ENCODE data around the gene NAA10. TPM values are rescaled to one million over a fixed set of nuclear protein-coding genes. Genes with fewer than 3 reads are reported as not detected.

NAA10 gene
- total and polyA plus RNA-seq, 5 donors from 2014 or later: 70.0 to 99.8 (median 77.0) TPM

GRCh38 chrX:153944800-153945150 is 9.9 kb upstream of the NAA10 start:
- Histone ChIP-seq H3K27ac (ENCODE audit: insufficient read depth, low read length, poor library complexity, severe bottlenecking) (peak overlapping the region; percentile 47), H3K4me3 (ENCODE audit: low read depth, low read length) (no peak overlapping the region), H3K4me1 (ENCODE audit: control insufficient read depth, insufficient read depth, low read length, poor library complexity, severe bottlenecking) (peaks cover 24% of the 10 kb centered on the region), H3K36me3 (ENCODE audit: control insufficient read depth, insufficient read depth, low read length) (peaks cover 10% of the 10 kb centered on the region), H3K9me3 (ENCODE audit: control insufficient read depth in 2 of 2, low read length in 2 of 2) (no peaks in the 10 kb centered on the region), H3K27me3 (ENCODE audit: control insufficient read depth, insufficient read depth, low read length) (no peaks in the 10 kb centered on the region)
- Mint-ChIP-seq H3K9me3 (no peaks in the 10 kb centered on the region), H3K4me1 (peaks cover 2 to 38% (median 6%) of the 10 kb centered on the region in 4 donors), H3K4me3 (peak overlapping the region; percentile 43 to 68 (median 62)), H3K36me3 (peaks cover 7% of the 10 kb centered on the region), H3K27me3 (no peaks in the 10 kb centered on the region), H3K27ac (peak overlapping the region in 1 of 3 donors; percentile 67)
- DNase-seq (no peak), ATAC-seq (ENCODE audit: low read depth in 2 of 2) (no peak)

- peaks cover 24% of the 10 kb centered on the region for H3K4me1 ChIP-seq (ENCODE audit: control insufficient read depth, insufficient read depth, low read length, poor library complexity, severe bottlenecking)
- peaks cover 7% of the 10 kb centered on the region for H3K36me3 Mint-ChIP-seq
- no peaks in the 10 kb centered on the region for H3K27me3 ChIP-seq (ENCODE audit: control insufficient read depth, insufficient read depth, low read length)
- peaks cover 2 to 38% (median 6%) of the 10 kb centered on the region in 4 donors for H3K4me1 Mint-ChIP-seq
- peaks cover 5% of the 10 kb centered on the region for H3K36me3 ChIP-seq (ENCODE audit: control insufficient read depth, insufficient read depth, low read length)
- no peaks in the 10 kb centered on the region for H3K9me3 ChIP-seq (ENCODE audit: control insufficient read depth in 2 of 2, low read length in 2 of 2)
- H3K27me3 Mint-ChIP-seq: no peaks in the 10 kb centered on the region
- H3K27ac ChIP-seq (ENCODE audit: insufficient read depth, low read length, poor library complexity, severe bottlenecking): peak within 1 kb of the TSS; percentile 47
- peak within 1 kb of the TSS; percentile 67 to 88 (median 82) for H3K27ac Mint-ChIP-seq
- peak; percentile 26 to 62 (median 37) for DNase-seq
- peak within 1 kb of the TSS; percentile 66 to 89 (median 84) for H3K4me3 Mint-ChIP-seq
- H3K9me3 Mint-ChIP-seq: no peaks in the 10 kb centered on the region
- no peak within 1 kb of the TSS for H3K4me3 ChIP-seq (ENCODE audit: low read depth, low read length)
- ATAC-seq (ENCODE audit: low read depth in 2 of 2): peak; percentile 53 to 64
Observed at GRCh38 chrX:153944140-153944799, 9.4 kb upstream of the NAA10 start, which contains the start of gene RENBP. TSS of gene RENBP (minus strand) at chrX:153944643. CDS start at chrX:153944610, 33 bp downstream.

DNA sequence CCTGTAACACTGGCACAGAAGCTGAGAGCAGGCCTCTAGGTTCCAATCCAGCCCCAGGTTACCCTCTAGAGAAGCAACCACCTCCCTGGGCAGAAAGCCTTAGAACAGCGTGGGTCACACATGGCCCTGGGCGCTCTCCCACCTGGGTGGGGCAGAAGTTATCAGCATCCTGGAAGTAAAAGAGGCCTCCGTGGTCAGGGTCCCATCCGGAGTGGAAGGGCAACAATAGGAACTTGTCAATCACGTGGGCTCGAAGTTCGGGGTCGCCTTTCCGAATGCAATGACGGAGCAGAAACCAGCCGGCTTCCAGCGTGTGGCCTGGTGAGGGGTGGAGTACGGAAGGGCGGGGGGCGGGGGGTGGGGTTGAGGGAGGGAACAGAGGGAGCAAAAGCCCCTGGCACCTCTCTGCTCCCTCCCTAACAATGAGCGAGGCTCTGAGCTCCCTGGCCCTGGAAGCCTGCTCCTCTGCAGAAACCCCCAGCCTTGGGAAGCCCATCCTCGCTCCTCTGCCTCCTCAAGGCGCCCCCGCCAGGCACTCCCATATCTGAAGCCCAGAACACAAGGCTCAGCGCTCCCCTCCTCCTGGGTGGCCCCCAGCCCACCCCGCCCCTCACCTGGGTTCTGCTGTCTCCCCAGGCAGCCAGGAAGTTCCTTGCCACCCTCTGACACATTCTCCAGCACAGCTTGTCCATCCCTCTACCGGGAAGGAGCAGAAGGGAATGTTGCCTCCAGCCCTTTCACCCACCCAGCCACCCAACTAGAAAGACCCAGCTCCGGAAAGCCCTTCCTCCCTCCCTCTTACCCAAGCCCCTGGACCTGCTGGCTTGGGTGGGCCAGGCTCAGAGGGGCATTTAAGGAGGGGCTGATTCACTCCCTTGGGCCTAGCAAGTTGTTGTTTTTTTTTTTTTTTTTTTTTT is 6.8 kb upstream of the NAA10 start:
- H3K4me1 ChIP-seq (ENCODE audit: control insufficient read depth, insufficient read depth, low read length, poor library complexity, severe bottlenecking): peaks cover 15% of the 10 kb centered on the region
- Mint-ChIP-seq H3K9me3 (no peaks in the 10 kb centered on the region), H3K36me3 (no peaks in the 10 kb centered on the region), H3K27me3 (no peaks in the 10 kb centered on the region), H3K4me1 (peaks cover 0 to 35% (median 1%) of the 10 kb centered on the region in 4 donors), H3K27ac (peak overlapping the region in 2 of 3 donors; percentile 12 to 85), H3K4me3 (peak overlapping the region; percentile 14 to 84 (median 66))
- H3K9me3 ChIP-seq (ENCODE audit: control insufficient read depth in 2 of 2, low read length in 2 of 2): no peaks in the 10 kb centered on the region
- H3K27me3 ChIP-seq (ENCODE audit: control insufficient read depth, insufficient read depth, low read length): no peaks in the 10 kb centered on the region
- DNase-seq (no peak), ATAC-seq (ENCODE audit: low read depth in 2 of 2) (no peak)
- no peaks in the 10 kb centered on the region for H3K36me3 ChIP-seq (ENCODE audit: control insufficient read depth, insufficient read depth, low read length)
- H3K4me3 ChIP-seq (ENCODE audit: low read depth, low read length): no peak overlapping the region
- H3K27ac ChIP-seq (ENCODE audit: insufficient read depth, low read length, poor library complexity, severe bottlenecking): no peak overlapping the region

- ATAC-seq (ENCODE audit: low read depth in 2 of 2): no peak
- Histone ChIP-seq H3K4me3 (ENCODE audit: low read depth, low read length) (no peak overlapping the region), H3K27ac (ENCODE audit: insufficient read depth, low read length, poor library complexity, severe bottlenecking) (no peak overlapping the region), H3K4me1 (ENCODE audit: control insufficient read depth, insufficient read depth, low read length, poor library complexity, severe bottlenecking) (peaks cover 12% of the 10 kb centered on the region), H3K36me3 (ENCODE audit: control insufficient read depth, insufficient read depth, low read length) (no peaks in the 10 kb centered on the region), H3K9me3 (ENCODE audit: control insufficient read depth in 2 of 2, low read length in 2 of 2) (no peaks in the 10 kb centered on the region), H3K27me3 (ENCODE audit: control insufficient read depth, insufficient read depth, low read length) (no peaks in the 10 kb centered on the region)
- no peaks in the 10 kb centered on the region for H3K9me3 Mint-ChIP-seq
- no peak overlapping the region for H3K4me3 Mint-ChIP-seq
- H3K27me3 Mint-ChIP-seq: no peaks in the 10 kb centered on the region
- no peaks in the 10 kb centered on the region for H3K36me3 Mint-ChIP-seq
- H3K27ac Mint-ChIP-seq: peak overlapping the region in 1 of 3 donors; percentile 60
- peaks cover 0 to 30% (median 3%) of the 10 kb centered on the region in 4 donors for H3K4me1 Mint-ChIP-seq
- DNase-seq: no peak
Observed at GRCh38 chrX:153939573-153939972, 4.7 kb upstream of the NAA10 start.

- H3K27me3 ChIP-seq (ENCODE audit: control insufficient read depth, insufficient read depth, low read length): no peaks in the 10 kb centered on the region
- no peak overlapping the region for H3K27ac ChIP-seq (ENCODE audit: insufficient read depth, low read length, poor library complexity, severe bottlenecking)
- H3K4me3 ChIP-seq (ENCODE audit: low read depth, low read length): no peak overlapping the region
- no peaks in the 10 kb centered on the region for H3K9me3 ChIP-seq (ENCODE audit: control insufficient read depth in 2 of 2, low read length in 2 of 2)
- Mint-ChIP-seq H3K36me3 (no peaks in the 10 kb centered on the region), H3K27me3 (no peaks in the 10 kb centered on the region), H3K4me1 (peaks cover 0 to 31% (median 7%) of the 10 kb centered on the region in 4 donors), H3K4me3 (peak overlapping the region in 2 of 4 donors; percentile 10 to 50), H3K9me3 (no peaks in the 10 kb centered on the region), H3K27ac (peak overlapping the region in 1 of 3 donors; percentile 16)
- DNase-seq (no peak), ATAC-seq (ENCODE audit: low read depth in 2 of 2) (no peak)
- no peaks in the 10 kb centered on the region for H3K36me3 ChIP-seq (ENCODE audit: control insufficient read depth, insufficient read depth, low read length)
- H3K4me1 ChIP-seq (ENCODE audit: control insufficient read depth, insufficient read depth, low read length, poor library complexity, severe bottlenecking): peaks cover 7% of the 10 kb centered on the region
Observed at GRCh38 chrX:153938226-153938786, 3.5 kb upstream of the NAA10 start.

GRCh38 chrX:153937056-153937455 is 2.2 kb upstream of the NAA10 start:
- Mint-ChIP-seq H3K4me1 (peaks cover 0 to 36% (median 7%) of the 10 kb centered on the region in 4 donors), H3K9me3 (no peaks in the 10 kb centered on the region), H3K4me3 (peak overlapping the region in 1 of 4 donors; percentile 62), H3K27me3 (no peaks in the 10 kb centered on the region), H3K36me3 (no peaks in the 10 kb centered on the region), H3K27ac (peak overlapping the region in 1 of 3 donors; percentile 18)
- H3K4me1 ChIP-seq (ENCODE audit: control insufficient read depth, insufficient read depth, low read length, poor library complexity, severe bottlenecking): peaks cover 7% of the 10 kb centered on the region
- H3K36me3 ChIP-seq (ENCODE audit: control insufficient read depth, insufficient read depth, low read length): no peaks in the 10 kb centered on the region
- DNase-seq: no peak
- no peak for ATAC-seq (ENCODE audit: low read depth in 2 of 2)
- no peak overlapping the region for H3K27ac ChIP-seq (ENCODE audit: insufficient read depth, low read length, poor library complexity, severe bottlenecking)
- H3K4me3 ChIP-seq (ENCODE audit: low read depth, low read length): no peak overlapping the region
- H3K9me3 ChIP-seq (ENCODE audit: control insufficient read depth in 2 of 2, low read length in 2 of 2): no peaks in the 10 kb centered on the region
- no peaks in the 10 kb centered on the region for H3K27me3 ChIP-seq (ENCODE audit: control insufficient read depth, insufficient read depth, low read length)

DNA sequence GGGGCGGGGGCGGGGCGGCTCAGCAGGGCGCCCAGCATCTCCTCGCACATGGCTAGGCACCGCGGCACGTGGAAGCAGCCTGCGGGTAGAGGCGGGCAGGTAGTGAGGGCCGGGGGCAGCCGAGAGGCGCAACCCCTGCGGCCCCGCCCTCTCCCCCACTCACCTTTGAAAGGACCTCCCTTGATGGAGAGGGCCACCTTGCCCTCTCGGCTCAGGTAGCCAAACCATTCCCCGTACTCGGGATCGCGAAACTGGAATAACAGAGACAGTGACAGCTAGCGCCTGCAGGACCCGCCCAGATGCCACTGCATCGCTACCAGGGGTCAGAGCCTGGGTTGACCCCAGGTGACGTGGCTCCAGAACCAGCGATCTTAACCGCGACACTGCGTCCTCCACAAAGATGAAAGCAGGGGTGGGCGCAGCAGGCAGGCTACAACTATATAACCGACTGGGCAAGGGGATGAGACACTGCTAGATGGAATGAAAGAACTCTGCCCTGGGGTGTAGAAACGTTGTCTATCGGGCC is 552 bp upstream of the NAA10 start:
- Histone ChIP-seq H3K4me3 (ENCODE audit: low read depth, low read length) (no peak overlapping the region), H3K27ac (ENCODE audit: insufficient read depth, low read length, poor library complexity, severe bottlenecking) (no peak overlapping the region), H3K36me3 (ENCODE audit: control insufficient read depth, insufficient read depth, low read length) (peaks cover 2% of the 10 kb centered on the region), H3K9me3 (ENCODE audit: control insufficient read depth in 2 of 2, low read length in 2 of 2) (no peaks in the 10 kb centered on the region), H3K27me3 (ENCODE audit: control insufficient read depth, insufficient read depth, low read length) (no peaks in the 10 kb centered on the region), H3K4me1 (ENCODE audit: control insufficient read depth, insufficient read depth, low read length, poor library complexity, severe bottlenecking) (peaks cover 7% of the 10 kb centered on the region)
- Mint-ChIP-seq H3K9me3 (no peaks in the 10 kb centered on the region), H3K36me3 (peaks cover 6% of the 10 kb centered on the region), H3K4me3 (peak overlapping the region; percentile 74 to 85 (median 80)), H3K27ac (peak overlapping the region in 2 of 3 donors; percentile 35 to 42), H3K27me3 (no peaks in the 10 kb centered on the region), H3K4me1 (peaks cover 0 to 41% (median 12%) of the 10 kb centered on the region in 4 donors)
- DNase-seq: no peak
- no peak for ATAC-seq (ENCODE audit: low read depth in 2 of 2)
